Stimulated activated CD8-positive, alpha-beta memory T cell treated with anti-CD3 and anti-CD28 coated beads, Interleukin-15, amount 100 ng/mL, for 48 hours (primary cell): Measurements from ENCODE around the gene SLC6A11.

Experiments used
- DNase-seq, 2 donors: peaks; one replicate each; pipeline ENCODE4 v3.0.0-alpha.2; 2020; ENCODE audit warnings: low read depth in 2 of 2

Gene SLC6A11

DNA sequence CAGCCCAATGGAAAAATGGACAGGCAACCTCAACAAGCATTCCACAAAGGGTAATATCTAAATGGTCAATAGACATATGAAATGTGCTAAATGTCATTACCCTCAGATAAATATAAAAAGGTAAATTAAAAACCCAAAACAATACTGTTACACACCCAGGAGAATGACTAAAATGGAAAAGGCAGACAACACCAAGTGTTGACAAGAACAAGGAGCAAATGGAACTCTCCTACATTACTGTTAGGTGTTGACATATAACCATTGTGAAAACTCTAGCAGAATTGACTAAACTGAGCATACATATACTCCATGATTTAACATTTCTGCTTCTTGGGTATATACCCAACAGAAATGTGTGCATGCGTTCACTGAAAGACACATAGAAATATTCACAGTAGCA lies 25.3 kb upstream of the SLC6A11 start:
- no peak for DNase-seq

DNA sequence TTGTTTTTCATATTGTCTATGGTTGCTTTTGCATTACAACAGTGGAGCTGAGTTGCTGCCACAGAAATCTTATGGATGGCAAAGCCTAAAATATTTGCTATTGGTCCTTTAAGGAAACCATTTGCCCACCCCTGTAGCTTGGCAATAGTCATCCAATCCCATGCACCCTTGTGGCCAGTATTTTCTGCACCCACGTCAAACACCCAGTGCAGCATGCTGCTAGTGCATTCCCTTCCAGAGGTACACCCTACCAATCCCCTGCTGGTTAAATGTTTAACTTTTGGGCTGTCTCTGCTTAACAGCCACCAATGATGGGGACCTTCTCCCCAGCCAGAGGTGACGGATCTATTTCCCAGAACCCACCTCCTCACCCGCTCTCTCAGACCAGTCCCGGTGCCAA lies 23.8 kb upstream of the SLC6A11 start:
- no peak for DNase-seq

GRCh38 chr3:10798600-10799367 lies 17.2 kb upstream of the SLC6A11 start:
- no peak for DNase-seq

DNA sequence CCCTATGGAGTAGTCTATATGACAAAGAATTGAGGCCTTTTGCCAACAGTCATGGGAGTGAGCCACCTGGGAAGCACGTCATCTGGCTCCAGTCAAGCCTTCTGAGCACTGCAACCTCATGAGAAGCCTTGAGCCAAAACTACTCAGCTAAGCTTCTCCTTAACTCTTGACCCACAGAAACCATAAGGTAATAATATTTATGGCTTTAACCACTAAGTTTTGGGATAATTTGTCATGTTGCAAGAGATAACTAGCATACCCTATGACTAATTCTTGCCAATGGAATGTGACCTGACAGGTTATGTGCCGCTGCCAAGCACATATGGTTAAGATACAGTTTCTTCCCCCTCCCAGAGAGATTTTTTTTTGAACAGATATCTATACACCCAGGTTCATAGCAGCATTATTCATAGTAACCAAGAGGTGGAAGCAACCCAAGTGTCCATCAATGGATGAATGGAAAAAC lies 11.8 kb upstream of the SLC6A11 start:
- no peak for DNase-seq

DNA sequence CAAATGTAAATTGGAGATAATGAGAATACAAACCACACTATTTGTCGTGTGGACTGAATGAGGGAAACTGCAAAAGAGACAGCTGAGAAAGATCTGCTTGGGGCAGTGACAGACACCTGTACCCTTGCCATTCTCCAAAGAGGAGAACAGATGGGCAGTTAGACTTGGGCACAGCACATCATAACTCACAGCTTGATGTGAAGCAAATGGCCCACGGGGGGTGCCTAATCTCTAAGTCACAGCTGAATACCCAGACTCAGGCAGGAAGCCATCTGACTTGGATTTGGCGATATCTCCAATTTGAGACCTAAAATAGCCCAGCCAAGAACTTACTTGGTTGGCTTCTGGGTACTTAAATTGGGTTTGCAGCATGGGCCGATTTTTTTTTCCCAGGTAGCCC lies 10.0 kb upstream of the SLC6A11 start:
- no peak for DNase-seq

GRCh38 chr3:10808130-10808735 lies 7.8 kb upstream of the SLC6A11 start:
- DNase-seq = no peak

GRCh38 chr3:10808974-10809373 lies 7.1 kb upstream of the SLC6A11 start:
- no peak for DNase-seq

DNA sequence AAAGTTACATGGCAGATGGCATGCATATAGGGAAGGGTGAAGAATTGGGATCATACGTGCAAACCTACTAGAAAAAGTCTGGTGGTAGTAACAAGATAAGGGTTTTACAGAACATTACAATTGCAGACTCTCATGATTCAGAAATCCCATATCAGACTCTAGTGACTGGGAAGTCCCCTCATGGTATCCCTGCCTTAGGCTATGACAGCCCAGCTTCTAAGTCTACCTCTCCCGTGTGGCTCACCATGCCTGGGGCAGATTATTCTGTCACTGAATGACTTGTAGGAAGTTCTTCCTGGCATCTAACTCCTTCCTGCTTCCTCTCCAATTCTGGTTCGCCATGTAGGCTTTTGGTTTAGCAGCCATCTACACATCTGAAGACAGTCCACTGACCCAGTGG lies 5.7 kb upstream of the SLC6A11 start:
- no peak for DNase-seq

DNA sequence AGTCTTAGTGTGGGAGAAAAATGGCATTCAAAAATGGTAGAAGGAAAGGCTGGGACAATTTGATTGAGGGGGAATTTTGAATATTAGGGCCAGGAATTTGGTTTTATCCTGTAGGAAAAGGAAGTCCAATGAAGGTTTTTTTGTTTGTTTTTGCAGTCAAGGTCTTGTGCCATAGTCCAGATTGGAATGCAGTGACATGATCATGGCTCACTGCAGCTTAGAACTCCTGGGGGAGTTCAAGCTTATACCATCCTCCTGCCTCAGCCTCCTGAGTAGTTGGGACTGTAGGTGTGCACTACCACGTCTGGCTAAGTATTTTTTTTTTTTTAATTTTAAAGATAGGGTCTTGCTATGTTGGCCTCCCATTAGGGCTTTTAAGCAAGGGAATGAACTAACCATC lies 2.6 kb upstream of the SLC6A11 start:
- DNase-seq = no peak

- no peak for DNase-seq
These were observed 1.4 kb upstream of the SLC6A11 start for GRCh38 chr3:10814623-10815022.

- DNase-seq = no peak
These were observed 541 bp upstream of the SLC6A11 start for GRCh38 chr3:10815487-10815886.

GRCh38 chr3:10816863-10817253 lies 830 bp downstream of the SLC6A11 start:
- no peak for DNase-seq

DNA sequence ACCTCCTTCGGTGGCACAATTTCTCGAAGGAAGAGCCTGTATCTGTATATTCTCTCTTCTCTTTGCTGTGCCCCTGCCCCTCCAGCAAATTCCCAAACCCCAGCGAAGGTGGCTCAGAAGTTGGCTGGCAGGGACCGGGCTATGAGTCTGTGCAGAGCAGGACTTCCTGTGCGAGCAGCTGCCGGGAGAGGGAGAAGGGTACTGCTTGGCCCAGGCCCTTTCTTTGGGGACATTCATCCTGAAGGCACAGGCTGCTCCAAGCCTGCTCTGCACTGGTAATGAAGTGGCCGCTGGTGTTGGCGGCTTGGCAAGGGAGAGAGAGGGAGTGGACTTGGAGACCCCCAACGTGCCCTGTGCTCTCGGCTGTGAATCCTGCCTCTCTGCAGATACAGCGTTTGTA lies 1.5 kb downstream of the SLC6A11 start:
- DNase-seq = no peak

DNA sequence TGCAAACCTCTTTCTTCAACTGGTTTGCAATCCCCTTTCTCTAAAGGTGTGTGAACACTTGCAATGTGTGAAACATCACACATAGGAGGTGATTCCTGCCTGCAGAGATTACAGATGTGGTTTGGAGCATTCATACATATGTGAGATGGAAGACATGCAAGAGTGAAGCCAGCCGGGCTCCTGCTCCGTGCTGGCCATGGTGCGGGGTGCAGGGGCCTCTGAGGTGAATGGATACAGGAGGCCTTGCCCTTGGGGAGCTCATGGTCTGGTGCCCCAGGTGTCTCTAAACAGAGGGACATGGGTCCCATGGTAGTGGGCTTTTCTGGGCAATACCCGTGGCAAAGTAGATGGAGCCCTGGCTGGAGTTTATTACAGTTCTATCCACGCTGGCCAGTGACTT lies 6.0 kb downstream of the SLC6A11 start:
- no peak for DNase-seq

GRCh38 chr3:10822708-10823515 lies 6.9 kb downstream of the SLC6A11 start:
- DNase-seq = no peak

- DNase-seq = no peak
These were observed 7.4 kb downstream of the SLC6A11 start for GRCh38 chr3:10823516-10823818.

DNA sequence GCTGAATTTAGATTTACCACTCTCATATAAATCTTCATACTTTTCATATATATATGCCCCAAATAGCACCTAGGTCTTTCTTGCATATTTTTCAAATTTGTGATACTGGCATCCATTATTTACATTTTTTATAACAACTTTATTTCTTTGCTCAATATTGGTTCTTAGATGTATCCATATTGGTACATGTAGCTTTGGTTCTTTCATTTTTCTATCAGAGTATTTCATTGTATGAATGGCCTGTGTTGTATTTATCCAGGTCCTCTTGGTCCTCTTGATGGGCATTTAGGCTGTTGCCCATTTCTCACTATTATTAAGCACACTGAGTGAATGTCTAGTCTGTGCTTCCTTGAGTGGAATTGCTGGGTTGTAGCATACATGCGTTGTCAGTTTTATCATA lies 8.4 kb downstream of the SLC6A11 start:
- no peak for DNase-seq

GRCh38 chr3:10833855-10834414 lies 17.9 kb downstream of the SLC6A11 start:
- DNase-seq = no peak

- no peak for DNase-seq
These were observed 18.9 kb downstream of the SLC6A11 start for GRCh38 chr3:10834951-10835350.

- DNase-seq = no peak
These were observed 19.4 kb downstream of the SLC6A11 start for GRCh38 chr3:10835406-10835805.

- DNase-seq = no peak
These were observed 20.6 kb downstream of the SLC6A11 start for GRCh38 chr3:10836676-10837075.

DNA sequence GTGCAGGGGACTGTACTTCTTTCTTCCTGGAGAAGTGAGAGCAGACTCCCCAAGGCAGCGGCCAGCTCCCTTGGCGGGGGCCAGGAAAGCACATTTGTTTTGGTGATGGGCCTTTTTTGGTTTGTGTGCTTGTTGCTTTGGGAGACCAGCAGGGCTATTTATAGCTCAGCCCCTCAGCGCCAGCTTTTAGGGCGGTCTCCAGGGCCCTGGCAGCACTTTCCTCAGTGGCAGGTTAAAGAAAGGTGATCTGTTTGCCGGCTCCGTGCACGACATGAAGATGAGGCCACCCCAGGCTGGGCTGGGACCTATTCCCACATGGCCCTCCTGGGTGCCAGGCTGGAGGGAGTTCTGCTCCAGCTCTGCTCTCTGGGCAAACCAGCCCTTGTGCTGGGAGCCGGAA lies 21.8 kb downstream of the SLC6A11 start:
- no peak for DNase-seq

- DNase-seq = no peak
These were observed 23.1 kb downstream of the SLC6A11 start for GRCh38 chr3:10839167-10839566.
